HG03378 (cell line): ENCODE data around the gene SETBP1.

Source experiments
- ATAC-seq: cut with Tn5 transposase; IDR thresholded peaks from one replicate; pipeline ENCODE4 v1.9.1; 2021; ENCODE audit warnings: mild to moderate bottlenecking, moderate library complexity; ENCODE audit not compliant: unreplicated experiment

SETBP1 gene

GRCh38 chr18:44680273-44681075 lies at the start of gene SETBP1:
Gene SETBP1 (plus strand): TSS chr18:44680888. CDS start chr18:44701347, 20,459 bp downstream.
- ATAC-seq = no peak

- ATAC-seq = no peak
These were observed 48.1 kb upstream of the SETBP1 start for GRCh38 chr18:44632469-44633145.

- ATAC-seq = no peak
These were observed 45.1 kb upstream of the SETBP1 start for GRCh38 chr18:44635546-44635945.

- ATAC-seq = peak; percentile 78
These were observed 44.4 kb upstream of the SETBP1 start for GRCh38 chr18:44636241-44636640.

GRCh38 chr18:44637210-44638033 lies 43.3 kb upstream of the SETBP1 start:
- no peak for ATAC-seq

GRCh38 chr18:44638034-44638540 lies 42.6 kb upstream of the SETBP1 start:
- ATAC-seq = no peak

- ATAC-seq = no peak
These were observed 41.9 kb upstream of the SETBP1 start for GRCh38 chr18:44638811-44639210.

- no peak for ATAC-seq
These were observed 37.7 kb upstream of the SETBP1 start for GRCh38 chr18:44643004-44643403.

GRCh38 chr18:44651478-44651877 lies 29.2 kb upstream of the SETBP1 start:
- no peak for ATAC-seq

- no peak for ATAC-seq
These were observed 28.6 kb upstream of the SETBP1 start for GRCh38 chr18:44651918-44652572.

- no peak for ATAC-seq
These were observed 28.0 kb upstream of the SETBP1 start for GRCh38 chr18:44652722-44653121.

GRCh38 chr18:44654573-44654972 lies 26.1 kb upstream of the SETBP1 start:
- no peak for ATAC-seq

GRCh38 chr18:44655435-44655834 lies 25.3 kb upstream of the SETBP1 start:
- no peak for ATAC-seq

GRCh38 chr18:44659771-44660170 lies 20.9 kb upstream of the SETBP1 start:
- ATAC-seq = no peak

- no peak for ATAC-seq
These were observed 12.3 kb upstream of the SETBP1 start for GRCh38 chr18:44668270-44668975.

GRCh38 chr18:44671914-44672313 lies 8.8 kb upstream of the SETBP1 start:
- ATAC-seq = no peak

- no peak for ATAC-seq
These were observed 8.2 kb upstream of the SETBP1 start for GRCh38 chr18:44672506-44672905.

GRCh38 chr18:44673256-44673880 lies 7.3 kb upstream of the SETBP1 start:
- ATAC-seq = no peak

- ATAC-seq = no peak
These were observed 2.8 kb upstream of the SETBP1 start for GRCh38 chr18:44677933-44678332.

GRCh38 chr18:44678725-44679055 lies 2.0 kb upstream of the SETBP1 start:
- no peak for ATAC-seq
